Neural cell (in vitro differentiated cells): ENCODE measurements around the gene TRAF2. TPM values are rescaled to one million over a fixed set of nuclear protein-coding genes. Genes with fewer than 3 reads are reported as not detected.

Experiments used
- H2AFZ ChIP-seq: fragments of 200-600, 300-800 bp; sonication (generic), shearing (Covaris generic); 2 replicates; pipeline ENCODE4 v1.6.0; 2014; ENCODE audit warnings: low read depth, mild to moderate bottlenecking, antibody characterized with exemption, low read length, moderate library complexity
- H3F3A ChIP-seq: fragments of 200-600 bp; shearing (Covaris generic); 2 replicates; pipeline ENCODE4 v1.6.1; 2016; ENCODE audit warnings: mild to moderate bottlenecking, moderate library complexity, mixed read lengths, antibody characterized with exemption, low read length; ENCODE audit not compliant: insufficient read depth, poor library complexity, severe bottlenecking
- H3K27ac ChIP-seq: fragments of 200-600, 300-800 bp; sonication (generic), shearing (Covaris generic); 2 replicates; pipeline ENCODE4 v1.5.1; 2014; ENCODE audit warnings: mild to moderate bottlenecking, low read length, moderate library complexity
- H3K27me3 ChIP-seq: fragments of 300-800, 200-600 bp; sonication (generic), shearing (Covaris generic); 2 replicates; pipeline ENCODE4 v1.6.0; 2014; ENCODE audit warnings: mild to moderate bottlenecking, low read depth, low read length, moderate library complexity; ENCODE audit not compliant: insufficient read depth
- H3K36me3 ChIP-seq: fragments of 300-800, 200-600 bp; sonication (generic), shearing (Covaris generic); 2 replicates; pipeline ENCODE4 v1.5.1; 2014; ENCODE audit warnings: mild to moderate bottlenecking, antibody characterized with exemption, low read length, moderate library complexity; ENCODE audit not compliant: insufficient read depth
- H3K4me2 ChIP-seq: fragments of 300-800, 200-600 bp; sonication (generic), shearing (Covaris generic); 2 replicates; pipeline ENCODE4 v1.6.0; 2014; ENCODE audit warnings: mild to moderate bottlenecking, low read length
- H3K4me3 ChIP-seq: fragments of 300-800, 200-600 bp; sonication (generic), shearing (Covaris generic); 2 replicates; pipeline ENCODE4 v1.5.1; 2014; ENCODE audit warnings: mild to moderate bottlenecking, low read length, moderate library complexity
- H3K79me2 ChIP-seq: fragments of 200-600 bp; shearing (Covaris generic); replicated peaks from 2 replicates; pipeline ENCODE4 v1.6.0; 2014; ENCODE audit warnings: mild to moderate bottlenecking, low read length, moderate library complexity; ENCODE audit not compliant: insufficient read depth
- H3K9ac ChIP-seq: fragments of 300-800, 200-600 bp; sonication (generic), shearing (Covaris generic); 2 replicates; pipeline ENCODE4 v1.6.1; 2016; ENCODE audit warnings: mild to moderate bottlenecking, low read length, mixed read lengths
- H3K9me2 ChIP-seq: fragments of 200-600 bp; shearing (Covaris generic); 2 replicates; pipeline ENCODE4 v1.6.1; 2016; ENCODE audit warnings: mild to moderate bottlenecking, low read length, mixed read lengths; ENCODE audit not compliant: insufficient read depth
- H3K9me3 ChIP-seq: fragments of 200-600, 300-800 bp; sonication (generic), shearing (Covaris generic); 2 replicates; pipeline ENCODE4 v1.6.1; 2016; ENCODE audit warnings: mild to moderate bottlenecking, mixed run types, low read length, moderate library complexity, mixed read lengths
- H4K20me1 ChIP-seq: fragments of 200-600 bp; shearing (Covaris generic); 2 replicates; pipeline ENCODE4 v1.6.1; 2016; ENCODE audit warnings: mild to moderate bottlenecking, mixed run types; ENCODE audit not compliant: insufficient read depth
- EP300 ChIP-seq: fragments of 450-650 bp; conservative IDR thresholded peaks from 2 replicates; pipeline ENCODE4 v1.6.1; 2014; ENCODE audit warnings: antibody characterized with exemption, mild to moderate bottlenecking, moderate library complexity; ENCODE audit not compliant: poor library complexity, severe bottlenecking
- EZH2 ChIP-seq: fragments of 200-600, 300-800 bp; shearing (Covaris generic), sonication (generic); IDR thresholded peaks from 2 replicates; pipeline ENCODE4 v1.6.1; 2014; ENCODE audit warnings: antibody characterized with exemption, low read length, borderline replicate concordance, mild to moderate bottlenecking; ENCODE audit not compliant: insufficient read depth, poor library complexity, severe bottlenecking
- MXI1 ChIP-seq: fragments of 450-650 bp; conservative IDR thresholded peaks from 2 replicates; pipeline ENCODE4 v1.6.1; 2014; ENCODE audit warnings: antibody characterized with exemption, mild to moderate bottlenecking; ENCODE audit not compliant: poor library complexity, severe bottlenecking
- POLR2AphosphoS5 ChIP-seq: IDR thresholded peaks from 2 replicates; pipeline ENCODE4 v1.6.1; 2012
- RAD21 ChIP-seq: fragments of 450-650 bp; conservative IDR thresholded peaks from 2 replicates; pipeline ENCODE4 v1.6.1; 2014; ENCODE audit warnings: antibody characterized with exemption, mild to moderate bottlenecking, moderate library complexity
- REST ChIP-seq: IDR thresholded peaks from 2 replicates; pipeline ENCODE4 v1.6.1; 2012; ENCODE audit warnings: borderline replicate concordance
- SMC3 ChIP-seq: fragments of 450-650 bp; conservative IDR thresholded peaks from 2 replicates; pipeline ENCODE4 v1.6.1; 2014; ENCODE audit warnings: antibody characterized with exemption, mild to moderate bottlenecking, moderate library complexity; ENCODE audit not compliant: poor library complexity
- TAF1 ChIP-seq: IDR thresholded peaks from 2 replicates; pipeline ENCODE4 v1.6.1; 2012; ENCODE audit warnings: low read depth
- polyA plus RNA-seq: library from polyadenylated mRNA; depleted of rRNA; stranded (reverse); fragments of >200 nt; gene quantifications from 2 replicates; pipeline ENCODE4 v1.2.3, GENCODE V29; 2014
- TF ChIP-seq, protein P1 (sequence below): fragments of 450-650 bp; IDR thresholded peaks from 2 replicates; pipeline ENCODE4 v1.5.1; 2014; ENCODE audit warnings: antibody characterized with exemption, mild to moderate bottlenecking, moderate library complexity; ENCODE audit not compliant: poor library complexity, severe bottlenecking

TRAF2 gene
- polyA plus RNA-seq, 1 donor from 2014 or later = 14.6 TPM

- no peaks in the 10 kb centered on the region for H3K36me3 ChIP-seq
- H3K9me3 ChIP-seq = no peaks in the 10 kb centered on the region
- H3F3A ChIP-seq = no peaks in the 10 kb centered on the region
- no peaks in the 10 kb centered on the region for H3K79me2 ChIP-seq
- H3K4me3 ChIP-seq = no peak overlapping the region
- H2AFZ ChIP-seq = no peak overlapping the region
- no peak overlapping the region for H3K4me2 ChIP-seq
- no peak for TF ChIP-seq POLR2AphosphoS5
- TF ChIP-seq RAD21 = no peak
- no peak for TF ChIP-seq EZH2
- TF ChIP-seq REST = no peak
- TF ChIP-seq SMC3 = no peak
- TF ChIP-seq MXI1 = no peak
- TF ChIP-seq EP300 = no peak
- TF ChIP-seq, protein P1, sequence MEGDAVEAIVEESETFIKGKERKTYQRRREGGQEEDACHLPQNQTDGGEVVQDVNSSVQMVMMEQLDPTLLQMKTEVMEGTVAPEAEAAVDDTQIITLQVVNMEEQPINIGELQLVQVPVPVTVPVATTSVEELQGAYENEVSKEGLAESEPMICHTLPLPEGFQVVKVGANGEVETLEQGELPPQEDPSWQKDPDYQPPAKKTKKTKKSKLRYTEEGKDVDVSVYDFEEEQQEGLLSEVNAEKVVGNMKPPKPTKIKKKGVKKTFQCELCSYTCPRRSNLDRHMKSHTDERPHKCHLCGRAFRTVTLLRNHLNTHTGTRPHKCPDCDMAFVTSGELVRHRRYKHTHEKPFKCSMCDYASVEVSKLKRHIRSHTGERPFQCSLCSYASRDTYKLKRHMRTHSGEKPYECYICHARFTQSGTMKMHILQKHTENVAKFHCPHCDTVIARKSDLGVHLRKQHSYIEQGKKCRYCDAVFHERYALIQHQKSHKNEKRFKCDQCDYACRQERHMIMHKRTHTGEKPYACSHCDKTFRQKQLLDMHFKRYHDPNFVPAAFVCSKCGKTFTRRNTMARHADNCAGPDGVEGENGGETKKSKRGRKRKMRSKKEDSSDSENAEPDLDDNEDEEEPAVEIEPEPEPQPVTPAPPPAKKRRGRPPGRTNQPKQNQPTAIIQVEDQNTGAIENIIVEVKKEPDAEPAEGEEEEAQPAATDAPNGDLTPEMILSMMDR = no peak
- no peak for TF ChIP-seq TAF1
- no peak overlapping the region for H3K27ac ChIP-seq
- no peak overlapping the region for H3K9ac ChIP-seq
- no peaks in the 10 kb centered on the region for H4K20me1 ChIP-seq
- no peaks in the 10 kb centered on the region for H3K9me2 ChIP-seq
- H3K27me3 ChIP-seq = no peaks in the 10 kb centered on the region
Measured at GRCh38 chr9:136896027-136896426, 9.7 kb downstream of the TRAF2 start.

GRCh38 chr9:136898483-136899100, 12.3 kb downstream of the TRAF2 start:
- H3K9me2 ChIP-seq = no peaks in the 10 kb centered on the region
- no peaks in the 10 kb centered on the region for H3K36me3 ChIP-seq
- no peaks in the 10 kb centered on the region for H3K79me2 ChIP-seq
- no peaks in the 10 kb centered on the region for H4K20me1 ChIP-seq
- no peak overlapping the region for H3K4me2 ChIP-seq
- H3K4me3 ChIP-seq = no peak overlapping the region
- no peaks in the 10 kb centered on the region for H3K9me3 ChIP-seq
- no peaks in the 10 kb centered on the region for H3F3A ChIP-seq
- TF ChIP-seq, protein P1 = no peak
- TF ChIP-seq RAD21 = no peak
- TF ChIP-seq POLR2AphosphoS5 = no peak
- TF ChIP-seq SMC3 = no peak
- no peak for TF ChIP-seq EZH2
- no peak for TF ChIP-seq REST
- TF ChIP-seq MXI1 = no peak
- no peak for TF ChIP-seq EP300
- TF ChIP-seq TAF1 = no peak
- no peaks in the 10 kb centered on the region for H3K27me3 ChIP-seq
- H3K9ac ChIP-seq = no peak overlapping the region
- no peak overlapping the region for H2AFZ ChIP-seq
- H3K27ac ChIP-seq = no peak overlapping the region
